Measurements from ENCODE around the gene TAT.

Gene TAT

GRCh38 chr16:71585318-71585703 is 8.4 kb upstream of the TAT start:
- TF ChIP-seq CTCF (IDR thresholded peaks at IDR 0.05): no peak

DNA sequence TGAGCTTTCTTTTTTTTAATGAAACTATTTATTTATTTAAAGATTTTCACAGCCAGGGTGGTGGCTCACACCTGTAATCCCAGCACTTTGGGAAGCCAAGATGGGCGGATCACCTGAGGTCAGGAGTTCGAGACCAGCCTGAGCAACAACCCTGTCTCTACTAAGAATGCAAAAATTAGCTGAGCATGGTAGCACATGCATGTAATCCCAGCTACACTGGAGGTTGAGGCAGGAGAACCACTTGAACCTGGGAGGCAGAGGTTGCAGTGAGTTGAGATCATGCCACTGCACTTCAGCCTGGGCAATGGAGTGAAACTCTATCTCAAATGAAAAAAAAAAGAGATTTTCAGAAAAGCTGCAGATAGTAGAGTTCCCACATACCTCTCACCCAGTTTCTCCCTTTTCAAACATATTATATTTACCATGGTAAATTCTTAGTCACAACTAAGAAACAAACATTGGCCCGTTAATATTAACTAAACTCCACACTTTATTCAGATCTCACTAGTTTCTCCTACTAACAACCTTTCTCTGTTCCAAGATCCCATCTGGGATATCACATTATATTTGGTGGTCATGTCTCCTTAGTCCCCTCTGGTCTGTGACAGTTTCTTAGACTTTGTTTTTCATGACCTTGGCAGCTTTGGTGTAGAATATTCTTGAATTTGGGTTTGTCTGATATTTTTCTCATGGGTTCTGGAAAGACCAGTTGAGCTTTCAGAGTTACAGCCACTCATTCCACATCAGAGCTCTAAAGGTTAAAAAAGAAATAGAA is 7.8 kb upstream of the TAT start:
- no peak for TF ChIP-seq CTCF (IDR thresholded peaks at IDR 0.05)

GRCh38 chr16:71574702-71575101 is 2.2 kb downstream of the TAT start:
- no peak for TF ChIP-seq CTCF (IDR thresholded peaks at IDR 0.05)

GRCh38 chr16:71573387-71574094 is 3.4 kb downstream of the TAT start:
- TF ChIP-seq CTCF (IDR thresholded peaks at IDR 0.05): no peak

DNA sequence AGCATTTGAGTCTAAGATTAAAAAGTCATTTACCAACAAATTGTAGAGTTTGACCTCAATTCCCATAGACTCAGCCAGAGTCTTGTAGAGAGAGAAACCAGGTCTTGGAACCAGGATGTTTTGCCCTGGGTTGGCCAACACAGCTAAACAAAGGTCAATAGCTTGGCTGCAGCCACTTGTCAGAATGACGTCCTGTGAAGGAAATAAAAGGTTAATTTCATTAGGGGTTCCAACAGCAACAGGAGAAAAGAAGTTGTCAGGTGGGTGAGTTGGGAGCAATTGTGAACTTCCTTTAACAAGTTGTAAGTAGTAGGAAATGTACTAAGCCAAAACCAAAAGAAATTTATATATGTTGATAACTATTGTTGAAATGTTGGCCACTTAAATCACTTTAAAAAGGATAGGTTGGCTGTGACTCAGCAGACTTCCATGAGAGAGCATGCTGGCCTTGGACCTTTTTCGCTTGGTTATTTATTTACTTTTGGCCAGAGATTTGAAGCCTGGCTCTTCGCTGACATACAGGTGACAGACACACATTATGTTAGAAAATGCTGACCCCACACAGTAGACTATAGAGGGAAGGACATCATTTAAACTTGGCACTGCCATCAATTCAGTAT is 4.3 kb downstream of the TAT start:
- no peak for TF ChIP-seq CTCF (IDR thresholded peaks at IDR 0.05)

DNA sequence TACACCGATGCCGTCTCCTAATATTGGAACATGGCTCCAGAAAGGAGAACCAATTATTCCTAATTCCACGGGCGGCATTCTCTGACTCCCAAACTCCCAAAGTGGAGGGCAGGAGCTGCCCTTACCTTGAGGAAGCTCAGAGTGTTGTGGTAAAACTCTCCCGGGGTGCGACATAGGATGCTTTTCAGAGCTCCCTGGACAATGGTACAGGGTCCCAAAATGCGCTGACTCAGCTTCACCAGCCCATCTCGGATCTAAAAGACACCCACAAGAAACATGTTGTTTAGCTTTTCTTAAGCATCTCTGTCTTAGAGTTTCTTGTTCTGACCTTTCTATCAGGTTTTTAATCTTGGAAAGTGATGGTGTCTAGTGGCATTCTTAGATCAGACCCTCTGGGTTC is 6.7 kb downstream of the TAT start:
- TF ChIP-seq CTCF (IDR thresholded peaks at IDR 0.05): no peak

DNA sequence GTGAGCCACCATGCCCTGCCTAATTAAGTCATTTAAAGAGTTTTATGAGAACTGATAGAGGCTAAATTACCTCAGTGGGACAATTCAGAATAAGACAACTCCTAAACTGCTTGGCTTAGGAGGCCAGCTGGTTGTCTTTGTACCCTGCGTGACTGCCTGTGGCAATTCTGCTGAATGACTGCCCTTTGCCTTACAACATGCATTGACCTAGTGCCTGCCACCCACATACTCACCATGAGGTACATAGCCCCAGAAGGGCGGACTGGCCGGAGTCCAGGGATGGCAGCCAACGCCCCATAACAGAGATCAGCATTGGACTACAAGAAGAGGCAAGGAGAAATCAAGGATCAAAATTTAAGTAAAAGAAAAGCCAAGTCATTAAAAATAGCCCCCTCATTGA is 7.3 kb downstream of the TAT start:
- no peak for TF ChIP-seq CTCF (IDR thresholded peaks at IDR 0.05)
